Tibial nerve (tissue), 3 donors: Measurements from ENCODE around the gene ADCY4.

Experiments
- CTCF ChIP-seq, 5 experiments: fragments of 200-600 bp in 3 of 5; fragments of 450-650 bp in 2 of 5; sonication (generic) in 3 of 5; IDR thresholded peaks; one replicate each; pipeline ENCODE4 v1.5.1; 2016 to 2019; ENCODE audit warnings: antibody characterized with exemption in 5 of 5, mild to moderate bottlenecking in 3 of 5, moderate library complexity in 2 of 5
- POLR2A ChIP-seq, 2 donors: fragments of 450-650 bp; IDR thresholded peaks; one replicate each; pipeline ENCODE4 v1.6.1; 2017; ENCODE audit warnings: antibody characterized with exemption in 2 of 2, mild to moderate bottlenecking in 2 of 2, moderate library complexity in 2 of 2

DNA sequence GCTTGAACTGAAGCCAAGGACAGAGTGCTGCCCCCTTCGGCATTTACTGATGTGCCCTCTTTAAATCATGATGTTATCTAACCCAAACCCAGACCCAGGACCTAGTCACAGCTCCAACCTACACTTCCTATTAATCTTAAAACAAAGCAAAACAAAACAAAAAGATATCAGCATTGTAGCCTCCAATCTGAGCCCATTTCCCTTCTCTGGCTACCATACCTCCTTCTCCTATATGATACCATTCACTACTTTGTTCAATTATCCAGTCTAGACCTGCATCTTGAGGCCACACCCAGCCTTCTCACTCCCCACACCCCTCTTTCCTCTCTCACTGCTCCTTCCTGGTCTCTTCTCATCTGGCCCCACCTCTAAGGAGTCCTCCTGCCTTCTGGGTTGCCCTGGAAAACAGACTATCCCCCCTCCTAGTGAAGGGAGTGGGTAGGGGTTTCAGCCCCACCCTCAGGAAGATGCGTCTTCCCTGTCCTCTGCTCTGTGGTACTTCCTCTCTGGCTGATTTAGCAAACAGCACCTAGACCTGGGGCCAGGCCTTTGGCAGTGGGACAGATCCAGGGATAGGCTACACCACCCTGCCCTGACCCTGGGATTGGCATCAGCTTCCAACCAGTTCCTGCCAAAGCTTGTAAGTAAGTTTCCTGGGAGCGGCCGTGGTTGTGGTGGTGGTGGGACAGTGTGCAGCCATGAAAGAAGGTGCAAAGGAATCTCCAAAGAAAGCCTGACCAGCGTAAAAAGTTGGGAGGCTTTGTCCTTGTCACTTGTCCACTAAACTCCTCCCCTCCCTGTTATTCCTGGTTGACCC is 20.3 kb downstream of the ADCY4 start:
- TF ChIP-seq CTCF (IDR thresholded peaks at IDR 0.05) (no peak), POLR2A (IDR thresholded peaks at IDR 0.05) (no peak)
